GM18861 (cell line): Measurements from ENCODE around the gene NKD1.

Experiments
- ATAC-seq: cut with Tn5 transposase; IDR thresholded peaks from one replicate; pipeline ENCODE4 v1.9.1; 2021; ENCODE audit not compliant: unreplicated experiment

The NKD1 gene

DNA sequence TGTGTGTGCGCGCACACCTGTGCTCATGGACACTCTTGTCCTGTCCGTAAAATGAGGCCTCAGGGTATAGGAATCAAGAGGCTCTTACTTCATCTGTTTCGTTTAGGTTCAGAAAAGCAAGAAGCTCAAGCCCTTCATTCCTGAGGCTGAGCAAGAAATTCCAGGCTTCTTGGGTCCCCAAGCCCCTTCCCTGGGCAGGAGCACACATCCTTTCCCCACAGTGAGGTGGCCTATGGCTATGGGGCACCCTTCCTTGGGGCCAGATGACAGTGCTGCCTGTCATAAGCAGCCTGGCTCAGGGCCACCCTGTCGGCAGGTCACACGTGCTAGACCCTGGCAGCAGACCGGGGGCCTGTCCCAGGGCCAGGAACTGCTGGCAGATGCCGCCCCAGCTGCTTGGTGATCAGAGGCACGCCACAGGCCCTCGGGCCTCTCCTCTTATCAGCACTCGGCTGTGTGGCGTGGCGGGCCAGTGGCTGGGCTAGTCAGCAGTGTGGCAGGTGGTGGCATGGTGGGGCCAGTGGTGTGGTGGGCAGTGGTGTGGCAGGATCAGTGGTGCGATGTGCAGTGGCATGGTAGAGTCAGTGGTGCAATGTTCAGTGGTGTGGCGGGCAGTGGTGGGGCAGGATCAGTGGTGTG lies 50.2 kb downstream of the NKD1 start:
- ATAC-seq, result no peak

DNA sequence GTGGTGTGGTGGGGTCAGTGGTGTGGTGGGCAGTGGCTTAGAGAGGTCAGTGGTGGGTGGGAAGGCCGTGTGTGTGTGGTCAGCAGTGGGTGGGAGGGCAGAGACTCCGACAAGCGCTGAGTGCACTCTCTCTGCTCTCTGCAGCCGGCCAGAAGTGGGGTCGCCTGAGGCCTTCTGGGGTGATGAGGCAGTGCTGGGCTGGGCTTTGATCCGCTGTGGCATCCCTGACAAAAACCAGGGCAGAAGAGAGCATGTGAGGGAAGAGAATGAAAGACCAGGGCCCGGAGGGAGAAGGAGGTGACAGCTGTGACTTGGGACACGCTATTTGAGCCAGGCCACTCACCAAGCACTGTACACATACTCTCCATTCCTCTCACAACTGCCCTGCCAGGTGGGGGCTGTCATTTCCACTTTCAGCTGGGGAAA lies 50.8 kb downstream of the NKD1 start:
- ATAC-seq, result no peak

DNA sequence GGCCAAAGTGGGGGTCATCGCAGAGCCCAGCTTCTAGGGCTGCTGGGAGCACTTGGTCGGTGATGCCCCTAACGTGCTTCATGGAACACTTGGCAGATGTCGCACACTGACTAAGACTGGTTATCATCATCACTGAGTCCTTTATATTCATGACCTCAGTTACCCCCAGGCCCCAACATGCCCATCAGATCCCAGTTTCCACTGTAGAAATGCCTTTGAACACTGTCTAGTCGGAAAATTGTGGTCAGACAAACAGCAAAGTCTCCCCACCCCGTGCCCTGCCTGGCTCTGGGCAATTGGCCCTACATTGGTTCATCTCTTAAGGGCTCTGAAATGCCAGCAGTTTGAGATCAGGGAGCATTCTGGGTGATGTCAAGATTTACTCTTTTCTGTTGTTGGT lies 51.3 kb downstream of the NKD1 start:
- ATAC-seq, result no peak

DNA sequence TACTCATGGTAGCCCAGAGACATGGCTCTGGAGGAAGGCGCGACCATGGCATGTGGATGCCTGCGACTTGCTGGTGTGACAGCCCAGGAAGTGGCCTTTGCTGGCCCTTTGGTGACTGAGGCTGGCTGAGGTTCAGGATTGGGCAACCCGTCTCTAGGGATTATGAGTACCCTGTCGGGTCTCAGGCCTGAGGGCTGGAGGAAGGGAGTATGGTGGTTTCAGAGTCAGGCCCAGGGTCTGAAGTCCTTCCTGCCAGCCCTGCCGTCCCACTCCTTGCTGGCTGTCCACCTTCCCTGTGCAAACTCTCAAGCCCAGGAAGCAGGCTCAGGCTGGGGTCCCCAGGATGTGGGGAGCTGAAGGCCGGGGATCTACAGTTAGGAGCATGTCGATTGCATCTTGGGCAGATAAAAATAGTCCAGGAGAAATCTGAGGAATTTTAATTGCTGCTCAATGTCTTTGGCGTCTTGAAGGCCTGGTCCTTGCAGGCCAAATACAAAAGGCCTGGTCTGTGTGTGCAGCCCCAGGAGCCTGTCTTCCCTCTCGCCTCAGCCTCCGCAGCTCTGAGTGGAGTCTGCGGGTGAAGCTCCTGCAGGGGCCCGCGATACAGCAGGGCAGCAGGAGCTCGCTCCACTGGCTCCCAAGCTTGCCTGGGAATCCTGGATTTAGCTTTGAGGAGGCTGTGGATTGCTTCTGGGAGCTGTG lies 52.5 kb downstream of the NKD1 start:
- no peak for ATAC-seq

DNA sequence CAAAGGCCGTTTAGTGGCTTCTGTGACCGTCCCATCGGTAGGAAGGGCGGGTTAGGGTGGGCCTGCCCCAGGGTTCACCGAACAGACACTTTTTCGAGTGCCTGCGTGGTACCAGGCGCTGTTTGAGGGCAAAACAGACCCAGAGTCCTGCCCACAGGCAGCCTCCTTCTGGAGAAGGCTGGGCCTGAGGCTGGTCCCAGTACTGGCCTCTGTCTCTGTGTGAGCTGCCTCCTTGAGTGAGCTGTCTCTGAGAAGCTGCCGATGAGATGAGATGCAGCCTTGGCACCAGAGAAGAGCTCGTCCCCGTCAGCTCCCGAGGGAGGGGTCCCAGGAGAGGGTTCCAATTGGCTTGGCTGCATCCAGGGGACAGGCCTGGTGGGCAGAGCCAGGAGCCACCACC lies 53.1 kb downstream of the NKD1 start:
- ATAC-seq, result no peak

DNA sequence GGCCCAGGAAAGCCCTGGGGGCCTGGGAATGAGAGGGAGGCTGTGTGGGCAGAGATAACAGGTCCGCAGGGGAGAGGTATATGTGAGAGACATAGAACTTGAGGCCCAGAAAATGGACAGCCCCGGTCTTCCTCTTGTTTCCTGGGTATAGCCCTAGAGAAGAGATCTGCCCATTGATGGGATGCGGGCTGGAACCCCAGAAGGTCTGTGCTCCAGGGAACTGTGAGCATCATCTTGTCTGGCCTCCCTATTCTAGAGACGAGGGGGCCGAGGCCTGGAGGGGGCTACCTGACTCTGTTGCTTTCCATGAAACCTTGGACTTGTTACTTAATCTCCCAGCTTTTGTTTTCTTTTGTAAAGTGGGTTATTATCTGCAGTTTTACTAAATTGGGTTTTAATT lies 53.9 kb downstream of the NKD1 start:
- ATAC-seq, result no peak

DNA sequence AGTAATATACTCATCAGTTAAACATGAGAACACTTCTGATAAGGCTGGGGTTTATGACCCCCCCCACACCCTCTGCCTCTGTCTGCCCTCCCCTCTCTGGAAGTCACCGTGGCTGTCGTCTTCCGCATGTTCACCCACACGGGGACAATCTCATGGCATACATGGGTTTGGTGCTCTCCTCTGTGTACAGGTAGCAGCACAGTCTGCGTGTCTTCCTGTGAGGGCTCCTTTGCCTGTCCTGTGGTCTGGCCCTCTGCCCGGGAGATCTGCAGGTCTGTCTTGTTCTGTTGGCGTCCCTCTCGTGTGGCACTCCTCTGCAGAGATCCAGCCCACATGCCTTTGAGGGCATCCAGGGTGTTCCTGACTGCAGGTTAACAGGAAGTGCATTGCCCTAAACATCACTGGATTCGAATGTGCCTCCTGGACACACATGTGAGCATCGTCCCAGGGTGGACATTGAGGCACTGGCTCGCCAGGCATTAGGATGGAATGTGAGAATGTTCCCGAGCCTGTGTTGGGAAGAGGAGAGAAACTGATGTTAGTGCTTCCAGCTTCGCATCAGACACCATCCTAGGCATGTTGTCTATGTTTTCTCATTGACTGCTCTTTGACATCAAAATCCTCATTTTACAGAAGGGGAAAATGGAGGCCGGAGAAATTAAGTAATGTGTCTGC lies 54.5 kb downstream of the NKD1 start:
- no peak for ATAC-seq

DNA sequence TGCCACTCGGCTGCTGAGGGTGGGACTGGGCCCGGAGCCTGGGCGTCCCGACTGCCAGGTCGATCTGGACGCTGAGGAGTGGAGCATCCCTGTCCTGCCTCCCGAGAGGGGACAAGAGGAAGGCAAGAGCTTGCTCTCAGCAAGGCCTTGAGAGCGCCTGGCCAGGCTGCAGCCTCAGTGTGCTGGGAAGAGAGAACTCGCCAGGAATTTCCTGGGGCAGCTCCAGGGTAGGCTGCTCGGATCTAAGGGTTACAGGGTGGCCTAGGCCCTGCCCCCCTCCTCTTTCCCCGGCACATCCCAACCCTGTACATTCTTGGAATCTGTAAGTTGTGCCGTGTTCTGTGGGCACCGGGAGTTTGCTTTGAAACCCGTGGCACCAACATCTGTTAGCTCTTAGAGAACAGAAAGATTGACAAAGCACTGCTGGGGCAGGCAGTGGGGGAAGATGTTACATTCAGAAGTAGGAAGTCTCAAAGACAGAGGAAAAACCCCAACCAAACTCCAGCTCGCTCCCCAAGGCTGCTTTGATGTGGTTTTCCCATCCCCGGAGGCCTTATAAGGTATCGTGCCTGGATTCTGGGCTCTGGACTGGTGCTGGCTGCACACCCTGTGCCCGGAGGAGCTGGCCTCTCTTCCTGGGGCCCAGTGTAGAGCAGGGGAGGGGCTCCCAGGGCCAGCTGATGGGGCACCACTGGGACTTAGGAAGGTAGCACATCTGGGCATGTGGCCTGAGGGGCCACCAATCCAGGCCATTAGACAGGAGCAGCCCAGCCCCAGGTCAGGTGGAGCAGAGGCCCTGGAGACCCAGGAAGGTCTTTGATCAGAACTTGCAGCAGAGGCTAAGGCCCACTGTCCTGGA lies 55.2 kb downstream of the NKD1 start:
- no peak for ATAC-seq

DNA sequence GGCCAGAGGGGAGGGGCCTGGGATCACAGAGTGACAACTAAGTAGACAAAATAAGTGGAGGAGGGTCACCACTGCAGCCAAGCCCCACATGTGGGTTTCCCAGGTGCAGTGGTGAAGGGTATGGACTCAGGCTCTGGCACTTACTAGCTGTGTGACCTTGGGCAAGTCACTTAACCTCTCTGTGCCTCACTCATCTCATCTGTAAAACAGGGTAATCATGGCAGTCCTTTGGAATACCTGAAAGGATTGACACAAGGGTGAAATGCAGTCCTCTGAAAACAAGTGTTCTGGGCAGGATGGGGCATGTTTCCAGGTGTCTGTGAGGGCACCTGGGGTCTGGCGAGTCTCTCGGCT lies 55.8 kb downstream of the NKD1 start:
- no peak for ATAC-seq

DNA sequence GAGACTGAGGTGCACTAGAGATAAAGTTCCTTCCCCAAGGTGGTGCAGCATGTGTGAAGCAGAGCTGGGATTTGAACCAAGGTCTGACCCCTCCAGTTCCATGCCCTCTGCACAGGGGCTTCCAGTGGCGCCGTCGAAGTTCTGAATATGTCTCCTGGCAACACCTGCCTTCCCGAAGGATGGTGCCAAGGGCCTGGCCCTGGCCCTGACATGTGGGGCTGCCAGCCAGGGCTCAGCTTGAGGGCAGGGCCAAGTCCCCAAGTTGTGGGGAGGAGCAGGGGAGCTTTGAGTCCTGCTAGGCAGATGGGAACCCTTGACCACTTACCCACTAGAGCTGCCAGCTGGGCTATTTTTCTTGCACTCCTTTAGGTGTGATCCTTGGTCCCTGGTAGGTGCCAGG lies 56.4 kb downstream of the NKD1 start:
- no peak for ATAC-seq

DNA sequence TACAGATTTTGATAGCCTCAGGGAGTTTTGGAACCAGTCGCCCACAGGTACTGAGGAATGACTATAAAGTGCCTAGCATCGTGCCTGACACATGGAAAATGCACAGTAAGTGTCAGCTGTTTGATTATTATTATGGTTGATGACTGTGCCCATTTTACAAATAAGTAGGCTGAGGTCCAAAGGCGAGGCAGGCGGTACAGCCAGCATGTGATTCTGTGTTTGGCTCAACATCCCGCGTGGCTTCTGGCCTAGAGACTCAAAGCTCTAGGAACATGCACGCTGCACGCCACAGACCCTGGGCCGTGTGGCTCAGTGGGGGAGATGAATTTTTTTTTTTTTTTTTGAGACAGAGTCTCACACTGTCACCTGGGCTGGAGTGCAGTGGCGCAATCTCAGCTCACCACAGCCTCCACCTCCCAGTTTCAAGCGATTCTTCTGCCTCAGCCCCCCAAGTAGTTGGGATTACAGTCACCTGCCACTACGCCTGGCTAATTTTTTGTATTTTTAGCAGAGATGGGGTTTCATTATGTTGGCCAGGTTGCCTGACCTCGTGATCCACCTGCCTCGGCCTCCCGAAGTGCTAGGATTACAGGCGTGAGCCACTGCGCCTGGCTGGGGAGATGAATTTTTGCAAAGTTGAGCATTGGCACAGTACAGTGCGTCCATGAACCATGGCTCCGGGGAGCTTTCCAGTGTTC lies 57.7 kb downstream of the NKD1 start:
- ATAC-seq, result no peak

DNA sequence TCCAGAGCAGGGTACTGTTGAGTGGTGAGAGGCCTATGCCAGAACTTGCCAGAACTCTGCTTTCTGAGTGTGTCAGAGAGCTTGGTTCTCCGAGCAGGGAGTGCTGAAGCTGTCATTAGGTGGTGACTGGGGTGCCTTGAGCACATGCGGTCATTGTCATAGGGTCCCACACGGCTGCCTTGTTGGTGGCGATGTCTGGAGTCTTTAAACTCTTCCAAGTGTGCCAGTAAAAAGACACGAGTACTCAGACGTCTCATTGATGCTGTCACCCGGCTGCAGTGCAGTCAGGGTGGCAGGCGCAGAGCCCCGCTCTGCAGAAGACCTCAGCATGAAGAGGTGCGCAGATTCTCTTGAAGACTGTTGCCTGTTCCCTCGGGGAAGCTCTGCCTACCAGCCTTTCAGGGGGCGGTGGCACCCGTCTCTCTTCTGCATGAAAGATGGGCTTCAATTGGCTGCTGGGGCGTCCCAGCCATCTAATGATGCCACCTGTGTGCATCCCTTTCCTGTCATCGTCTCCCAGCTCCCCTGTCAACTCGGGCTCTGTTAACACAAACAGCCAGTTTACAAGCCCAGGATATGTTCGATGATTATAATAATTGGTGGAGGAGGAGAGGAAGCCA lies 58.3 kb downstream of the NKD1 start:
- ATAC-seq, result no peak

DNA sequence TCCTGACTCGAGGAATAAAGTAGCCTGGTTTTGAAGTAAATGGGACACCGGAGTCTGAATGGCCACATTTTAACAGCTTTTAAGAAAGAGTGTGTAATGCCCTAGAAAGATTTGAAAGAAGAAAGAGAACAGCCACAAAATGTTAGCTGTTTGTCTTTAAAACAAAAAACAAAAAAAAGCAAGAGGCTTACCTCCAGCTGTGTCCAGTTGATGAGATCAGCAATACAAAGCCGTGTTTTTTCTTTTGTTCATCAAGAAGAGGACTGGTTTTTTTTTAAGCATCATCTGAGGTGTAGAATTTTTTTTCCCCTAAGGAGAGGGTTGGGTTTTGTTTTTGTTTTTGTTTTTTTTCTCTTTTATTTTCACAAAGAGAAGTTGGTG lies 58.8 kb downstream of the NKD1 start:
- ATAC-seq, result no peak

DNA sequence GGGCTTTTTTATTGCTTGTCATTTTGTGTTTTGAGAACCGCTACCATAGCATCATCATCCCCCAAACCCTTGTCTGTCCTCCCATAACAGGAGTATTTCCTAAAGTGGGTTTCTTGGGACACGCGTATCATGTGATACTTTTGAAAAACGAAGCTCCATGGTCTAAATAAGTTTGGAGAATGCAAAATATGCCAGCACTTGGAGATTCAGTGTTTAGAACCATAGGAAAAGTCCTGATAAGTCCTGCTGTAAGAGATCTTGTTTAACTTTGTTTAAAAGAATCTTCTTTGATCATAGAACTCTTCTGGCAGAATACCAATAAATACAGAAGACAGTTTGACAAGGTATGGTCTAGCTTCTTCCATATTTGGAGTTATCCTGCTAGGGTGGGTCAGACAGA lies 59.3 kb downstream of the NKD1 start:
- no peak for ATAC-seq

DNA sequence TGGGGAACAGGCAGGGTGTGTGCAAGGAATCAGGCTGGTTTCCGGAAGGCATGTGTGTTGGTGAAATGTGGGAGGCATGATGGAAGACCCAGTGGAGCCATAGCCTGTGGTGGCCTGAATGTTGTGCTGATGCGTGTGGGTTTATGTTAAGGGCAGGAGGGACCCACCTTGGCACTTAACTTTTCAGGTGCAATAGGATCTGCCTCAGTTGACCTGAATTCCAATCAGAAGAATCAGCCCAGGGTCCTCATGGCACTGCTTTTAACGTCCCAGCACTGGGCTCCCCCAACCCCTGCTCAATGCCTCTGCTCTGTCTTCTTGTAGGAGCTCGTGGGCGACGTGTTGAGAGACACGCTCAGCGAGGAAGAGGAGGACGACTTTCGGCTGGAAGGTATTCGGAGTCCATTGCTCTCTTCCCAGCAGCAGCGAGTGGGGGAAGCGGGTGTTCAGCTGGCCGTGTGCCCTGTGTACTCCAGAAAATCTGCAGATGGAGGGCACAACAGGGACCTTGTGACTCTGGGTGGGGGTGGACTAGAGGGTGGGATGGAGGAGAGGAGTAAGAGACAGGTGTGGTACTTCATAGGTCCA lies 59.9 kb downstream of the NKD1 start:
- no peak for ATAC-seq

DNA sequence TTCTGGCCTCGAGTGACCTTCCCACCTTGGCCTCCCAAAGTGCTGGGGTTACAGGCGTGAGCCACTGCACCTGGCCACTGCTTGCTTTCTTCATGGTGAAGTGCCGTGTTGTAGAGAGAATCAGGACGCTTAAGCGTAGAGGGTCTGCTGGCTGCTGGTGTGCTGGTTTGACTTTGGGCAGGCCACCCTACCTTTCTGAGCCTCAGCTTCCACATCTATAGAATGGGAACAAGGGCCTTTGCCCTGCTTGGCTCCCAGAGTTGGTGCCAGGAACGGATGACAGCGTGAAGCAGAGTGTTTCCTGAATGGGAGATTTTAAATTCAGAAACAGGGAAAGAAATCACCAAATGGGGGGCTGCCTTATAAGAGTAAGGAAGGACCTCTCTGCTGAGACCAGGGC lies 60.9 kb downstream of the NKD1 start:
- no peak for ATAC-seq

DNA sequence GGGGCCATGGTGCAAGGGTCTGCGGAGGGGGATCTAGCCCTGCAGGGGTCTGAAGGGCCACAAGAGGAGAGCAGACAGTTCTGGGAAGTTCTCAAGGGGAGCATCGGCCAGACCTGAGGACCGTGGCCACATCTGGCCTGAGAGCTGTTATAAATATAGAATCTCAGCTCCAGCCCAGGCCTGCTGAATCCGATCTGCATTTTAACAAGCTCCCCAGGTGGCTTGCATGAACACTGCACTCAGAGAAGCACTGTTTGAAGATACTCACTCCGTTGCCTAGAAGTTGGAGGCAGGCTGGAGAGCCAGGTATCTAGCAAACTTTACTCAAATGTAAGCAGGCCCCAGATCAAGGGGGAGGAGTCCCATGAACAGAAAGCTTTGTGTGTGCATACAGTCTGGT lies 61.3 kb downstream of the NKD1 start:
- ATAC-seq, result no peak

DNA sequence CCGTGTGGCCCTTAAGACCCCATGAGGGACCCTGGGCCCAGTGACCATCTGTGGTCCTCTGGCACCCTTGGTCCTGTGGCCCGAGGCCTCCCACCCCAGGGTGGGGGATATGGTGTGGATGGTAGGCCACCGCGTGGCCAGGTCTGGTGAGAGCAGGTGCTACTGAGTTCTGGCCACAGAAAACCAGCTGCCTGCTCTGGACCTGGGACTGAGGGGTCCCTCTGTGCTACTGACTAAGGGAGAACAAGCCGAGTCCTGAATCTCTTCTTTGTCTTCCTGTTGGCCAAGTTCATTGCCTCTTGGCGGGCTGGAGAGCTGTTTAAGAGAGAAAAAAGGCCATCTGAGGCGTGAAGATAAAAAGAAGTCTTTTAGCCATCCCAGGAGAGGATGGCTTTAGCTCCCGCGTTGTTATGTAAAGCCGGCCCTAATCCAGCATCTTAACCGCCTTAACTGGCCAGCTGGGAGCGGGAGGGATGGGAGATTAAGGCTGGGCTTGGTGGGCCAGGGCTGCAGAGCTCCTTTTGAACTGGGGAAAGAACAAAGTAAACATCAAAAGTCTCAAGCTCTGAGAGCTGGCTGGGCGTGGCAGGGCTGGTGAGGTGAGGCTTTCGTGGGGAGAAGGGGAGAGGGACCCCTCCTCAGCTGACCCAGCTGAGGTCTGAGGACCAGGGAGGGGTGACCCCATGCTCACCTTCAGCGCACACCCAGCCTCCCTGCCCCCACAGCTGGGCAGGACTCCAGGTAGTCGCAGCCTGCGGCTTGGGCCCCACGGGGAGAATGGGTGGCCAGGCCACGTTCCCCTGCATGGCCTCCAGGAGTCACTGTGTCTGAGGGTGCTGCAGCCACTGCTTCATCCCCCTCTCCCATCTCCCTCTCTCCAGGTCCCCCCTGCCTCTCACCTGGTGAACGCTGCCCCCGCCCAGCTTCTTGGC lies 62.4 kb downstream of the NKD1 start:
- no peak for ATAC-seq

DNA sequence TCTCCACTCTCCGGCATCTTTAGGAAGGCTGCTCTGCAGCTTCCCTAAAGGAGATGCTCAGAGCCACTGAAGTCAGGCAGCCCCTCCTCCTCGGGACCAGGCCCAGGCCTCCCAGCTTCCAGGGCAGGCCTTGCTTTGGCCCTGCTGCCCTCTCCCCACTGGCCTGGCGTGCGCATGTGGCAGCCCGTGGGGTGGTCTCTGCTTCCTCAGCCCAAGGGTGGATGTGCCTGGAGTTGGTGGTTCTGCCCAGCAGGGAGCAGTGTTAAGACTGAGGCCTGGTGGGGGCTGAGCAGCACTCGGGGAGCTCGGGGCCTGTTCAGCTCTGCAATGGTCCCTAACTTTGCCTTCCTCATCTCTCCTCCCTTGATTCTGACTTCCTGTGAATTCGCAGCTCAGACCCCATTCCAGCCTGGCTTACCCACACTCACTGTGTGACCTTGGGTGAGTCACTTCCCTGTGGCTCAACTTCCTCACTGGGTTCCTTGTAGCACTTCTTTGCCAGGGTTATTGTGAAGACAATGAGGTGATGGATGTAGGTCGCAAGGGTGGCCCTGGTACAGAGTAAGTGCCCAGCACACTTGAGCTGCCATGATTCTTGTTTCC lies 63.2 kb downstream of the NKD1 start:
- ATAC-seq, result no peak
